GM12878 (cell line): ENCODE measurements around the gene COPB1. TPM values are rescaled to one million over a fixed set of nuclear protein-coding genes. Genes with fewer than 3 reads are reported as not detected.

Experiments
- ATAC-seq: fragments of 200-7000 bp; cut with Tn5 transposase; 3 replicates; pipeline ENCODE4 v1.9.1; 2020; ENCODE audit warnings: mild to moderate bottlenecking, moderate library complexity
- BruUV-seq: library from RNA; stranded (reverse); fragments of 400-500 nt; replicated peaks from 2 replicates; lab custom pipeline; 2021; lab: Mats Ljungman, UMichigan
- CTCF ChIA-PET: fragments of 300-600 bp; sonication (Branson Sonifier 250); formaldehyde crosslinking; extraction: SDS; loops from one replicate; lab custom pipeline; 2021; ENCODE audit warnings: inconsistent platforms; lab: Yijun Ruan, JAX
- POLR2A ChIA-PET: fragments of 350-600 bp; formaldehyde crosslinking; extraction: SDS; loops from one replicate; lab custom pipeline; 2021; ENCODE audit warnings: inconsistent platforms; lab: Charles Lee
- RAD21 ChIA-PET: fragments of 300-600 bp; sonication (Branson Sonifier 250); formaldehyde crosslinking; loops from one replicate; lab custom pipeline; 2023; ENCODE audit warnings: antibody characterized with exemption; ENCODE audit not compliant: unreplicated experiment; lab: Charles Lee
- SMC1A ChIA-PET: fragments of 300-600 bp; sonication (Branson Sonifier 250); formaldehyde crosslinking; loops from one replicate; lab custom pipeline; 2023; ENCODE audit not compliant: unreplicated experiment, uncharacterized antibody; lab: Charles Lee
- DNase-seq: peaks from one replicate; pipeline ENCODE4 v3.0.0-alpha.2; 2011; ENCODE audit warnings: low read depth, low spot score
- FAIRE-seq: peaks from 3 replicates; lab custom pipeline; 2011; peaks lifted over from hg19 to GRCh38; lab: Jason Lieb, UNC
- H2AFZ ChIP-seq: 2 replicates; pipeline ENCODE4 v1.6.0; 2011; ENCODE audit warnings: low read depth, low read length, control low read depth; ENCODE audit not compliant: control insufficient read depth
- H3K27ac ChIP-seq: 2 replicates; pipeline ENCODE4 v1.5.1; 2011; ENCODE audit warnings: control low read depth; ENCODE audit not compliant: control insufficient read depth, insufficient read depth
- H3K27me3 ChIP-seq, 2 experiments: replicated peaks in 1 of 2; 2 replicates each; pipeline versions ENCODE4 v1.6.0 to v1.6.1; 2011; ENCODE audit warnings: low read length in 1 of 2; ENCODE audit not compliant: control insufficient read depth in 2 of 2, insufficient read depth in 2 of 2
- H3K36me3 ChIP-seq, 2 experiments: 2 replicates each; pipeline ENCODE4 v1.5.1; 2011; ENCODE audit warnings: low read length in 1 of 2; ENCODE audit not compliant: control insufficient read depth in 2 of 2, insufficient read depth in 2 of 2
- H3K4me1 ChIP-seq: 2 replicates; pipeline ENCODE4 v1.6.1; 2011; ENCODE audit warnings: mild to moderate bottlenecking, low read length, moderate library complexity, mixed read lengths; ENCODE audit not compliant: control insufficient read depth, insufficient read depth
- H3K4me2 ChIP-seq: 2 replicates; pipeline ENCODE4 v1.6.0; 2011; ENCODE audit warnings: control low read depth; ENCODE audit not compliant: control insufficient read depth, insufficient read depth
- H3K4me3 ChIP-seq: fragments of 200-600 bp; sonication (generic); 2 replicates; pipeline ENCODE4 v1.5.1; 2016
- H3K79me2 ChIP-seq: 2 replicates; pipeline ENCODE4 v1.6.0; 2011; ENCODE audit warnings: low read length; ENCODE audit not compliant: control insufficient read depth, insufficient read depth
- H3K9ac ChIP-seq: 2 replicates; pipeline ENCODE4 v1.8.0; 2011; ENCODE audit warnings: low read length, control low read depth, mixed read lengths; ENCODE audit not compliant: control insufficient read depth, insufficient read depth
- H3K9me3 ChIP-seq: replicated peaks from 3 replicates; pipeline ENCODE4 v1.5.1; 2011; ENCODE audit warnings: mild to moderate bottlenecking, low read length; ENCODE audit not compliant: control insufficient read depth, insufficient read depth
- H4K20me1 ChIP-seq: 2 replicates; pipeline ENCODE4 v1.6.0; 2011; ENCODE audit not compliant: control insufficient read depth, insufficient read depth
- CHD2 ChIP-seq: IDR thresholded peaks from 2 replicates; pipeline ENCODE4 v1.6.1; 2011; ENCODE audit warnings: low read depth, low read length, improper control_type of control experiment, borderline replicate concordance
- CTCF ChIP-seq, 3 experiments: IDR thresholded peaks in 2 of 3; conservative IDR thresholded peaks in 1 of 3; 2 replicates each; pipeline ENCODE4 v1.5.1; 2011; ENCODE audit warnings: low read depth in 3 of 3, low read length in 3 of 3, mild to moderate bottlenecking in 3 of 3, control low read depth in 2 of 3, moderate library complexity in 2 of 3, inconsistent platforms in 1 of 3, mixed read lengths in 1 of 3; ENCODE audit not compliant: control insufficient read depth in 2 of 3, insufficient read depth in 1 of 3; ENCODE audit errors: extremely low read depth in 1 of 3
- NRF1 ChIP-seq: conservative IDR thresholded peaks from 2 replicates; pipeline ENCODE4 v1.6.1; 2011; ENCODE audit warnings: mild to moderate bottlenecking, low read depth, low read length, improper control_type of control experiment
- POLR2AphosphoS5 ChIP-seq: IDR thresholded peaks from 2 replicates; pipeline ENCODE4 v1.6.1; 2011; ENCODE audit warnings: mild to moderate bottlenecking, low read length, inconsistent platforms
- SIN3A ChIP-seq: IDR thresholded peaks from 2 replicates; pipeline ENCODE4 v1.6.1; 2012; ENCODE audit warnings: low read depth, low read length, improper control_type of control experiment
- SPI1 ChIP-seq: IDR thresholded peaks from 2 replicates; pipeline ENCODE4 v1.6.1; 2011; ENCODE audit warnings: low read depth, mild to moderate bottlenecking, low read length, moderate library complexity, borderline replicate concordance; ENCODE audit not compliant: insufficient read depth
- WGBS: methylation state at CpG from one replicate; pipeline ENCODE4 v1.1.6; 2016; ENCODE audit warnings: low lambda C conversion rate; ENCODE audit not compliant: insufficient replicate concordance, insufficient coverage; ENCODE audit errors: missing lambda C conversion rate; 5-methylcytosine and 5-hydroxymethylcytosine counted together
- in situ Hi-C: fragments of 300-500 bp; cut with MboI; formaldehyde crosslinking; loops from 9 replicates; pipeline ENCODE4 v1.14.3; 2018; ENCODE audit warnings: mixed read lengths
- intact Hi-C: fragments of 100-400 bp; cut with micrococcal nuclease; formaldehyde crosslinking; loops from one replicate; pipeline ENCODE4 v1.14.2; 2022; ENCODE audit not compliant: unreplicated experiment
- polyA plus RNA-seq, 11 experiments: library from polyadenylated mRNA; depleted of rRNA in 4 of 11; unstranded in 6 of 11; stranded (reverse) in 5 of 11; fragments of >200 nt; fragmentation: Nextera tagmentation in 4 of 11; fragmentation: Illumina TruSeq in 1 of 11; extraction: Ambion mirVana in 4 of 11; extraction: Trizol in 1 of 11; gene quantifications; 1 replicate in 1 of 11; 2 replicates in 10 of 11; pipeline versions ENCODE4 v1.2.1 to v1.2.3, GENCODE V29; 2011 to 2016; ENCODE audit warnings: inconsistent platforms in 2 of 11, missing spikeins in 2 of 11, low read depth in 1 of 11
- total RNA-seq, 4 experiments: library from RNA; depleted of rRNA in 3 of 4; stranded (reverse); fragments of >200 nt in 3 of 4; fragmentation: Illumina TruSeq in 1 of 4; extraction: Trizol in 1 of 4; gene quantifications; 2 replicates each; pipeline versions ENCODE4 v1.2.1 to v1.2.3, GENCODE V29; 2013 to 2021

COPB1 gene
- total and polyA plus RNA-seq, 10 of the 15 experiments (the other 5 are each of a cell fraction or from before 2014, with no cell fraction given), result 67.0 to 149 (median 109) TPM

- CTCF ChIA-PET, result interaction anchor here (0.6 to 9.0 kb wide), 7 partner anchors 9 to 162 kb away, joined by 3 to 271 read pairs (median 4); no protein-coding TSS in a partner anchor
- H3K9me3 ChIP-seq, result no peaks in the 10 kb centered on the region
- no peak overlapping the region for H2AFZ ChIP-seq
- ATAC-seq (peak; percentile 22; the same call in 1 of the 3 replicates), DNase-seq (no peak)
- in situ Hi-C loops (loop anchor here (25.0 kb wide), 1 partner anchor 451 kb away; the partner anchor contains the start of gene SPON1), intact Hi-C loops (no loop called here)
- H3K79me2 ChIP-seq, result no peaks in the 10 kb centered on the region
- H3K27me3 ChIP-seq, result no peaks in the 10 kb centered on the region
- SMC1A ChIA-PET, result interaction anchor here (0.6 to 2.4 kb wide), 12 partner anchors 11 to 641 kb away, joined by 3 to 14 read pairs (median 3); no protein-coding TSS in a partner anchor
- H3K9ac ChIP-seq, result no peak overlapping the region
- 68% methylated on average over 4 of the region's 4 CpGs for WGBS
- POLR2A ChIA-PET, result interaction anchor here (1.4 kb wide), 1 partner anchor 105 kb away, joined by 4 read pairs; no protein-coding TSS in a partner anchor
- H3K4me3 ChIP-seq, result no peak overlapping the region
- no peak overlapping the region for H3K4me2 ChIP-seq
- BruUV-seq, result no TSS peak
- RAD21 ChIA-PET, result interaction anchor here (0.6 to 9.5 kb wide), 5 partner anchors 42 to 126 kb away, joined by 3 to 123 read pairs (median 4); no protein-coding TSS in a partner anchor
- TF ChIP-seq NRF1 (no peak), POLR2AphosphoS5 (no peak), CTCF (IDR thresholded peaks at IDR 0.05 in 2 of 3, conservative IDR thresholded peaks at IDR 0.05 in 1 of 3; ENCODE audit: control insufficient read depth in 2 of 3, extremely low read depth in 1 of 3, insufficient read depth in 1 of 3, low read depth in 3 of 3, low read length in 3 of 3) (peak in 1 of 3 experiments; percentile 32; a peak in 1 of 6 replicates), CHD2 (no peak), SIN3A (no peak), SPI1 (no peak)
- TF ChIP-seq, all 136 proteins: peak for 1
- Histone ChIP-seq H3K4me1 (peaks cover 10% of the 10 kb centered on the region), H4K20me1 (no peaks in the 10 kb centered on the region), H3K27ac (no peak overlapping the region), H3K36me3 (no peaks in the 10 kb centered on the region)
- FAIRE-seq, result peak; percentile 84
Observed at GRCh38 chr11:14413307-14414069, 86.1 kb downstream of the COPB1 start.
